ENCODE data around the gene TOX2.

TOX2 gene

GRCh38 chr20:43899274-43900120 is 15.2 kb upstream of the TOX2 start:
- TF ChIP-seq, protein P1, sequence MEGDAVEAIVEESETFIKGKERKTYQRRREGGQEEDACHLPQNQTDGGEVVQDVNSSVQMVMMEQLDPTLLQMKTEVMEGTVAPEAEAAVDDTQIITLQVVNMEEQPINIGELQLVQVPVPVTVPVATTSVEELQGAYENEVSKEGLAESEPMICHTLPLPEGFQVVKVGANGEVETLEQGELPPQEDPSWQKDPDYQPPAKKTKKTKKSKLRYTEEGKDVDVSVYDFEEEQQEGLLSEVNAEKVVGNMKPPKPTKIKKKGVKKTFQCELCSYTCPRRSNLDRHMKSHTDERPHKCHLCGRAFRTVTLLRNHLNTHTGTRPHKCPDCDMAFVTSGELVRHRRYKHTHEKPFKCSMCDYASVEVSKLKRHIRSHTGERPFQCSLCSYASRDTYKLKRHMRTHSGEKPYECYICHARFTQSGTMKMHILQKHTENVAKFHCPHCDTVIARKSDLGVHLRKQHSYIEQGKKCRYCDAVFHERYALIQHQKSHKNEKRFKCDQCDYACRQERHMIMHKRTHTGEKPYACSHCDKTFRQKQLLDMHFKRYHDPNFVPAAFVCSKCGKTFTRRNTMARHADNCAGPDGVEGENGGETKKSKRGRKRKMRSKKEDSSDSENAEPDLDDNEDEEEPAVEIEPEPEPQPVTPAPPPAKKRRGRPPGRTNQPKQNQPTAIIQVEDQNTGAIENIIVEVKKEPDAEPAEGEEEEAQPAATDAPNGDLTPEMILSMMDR (conservative IDR thresholded peaks at IDR 0.05) = no peak
- no peak overlapping the region for H3K27ac ChIP-seq

DNA sequence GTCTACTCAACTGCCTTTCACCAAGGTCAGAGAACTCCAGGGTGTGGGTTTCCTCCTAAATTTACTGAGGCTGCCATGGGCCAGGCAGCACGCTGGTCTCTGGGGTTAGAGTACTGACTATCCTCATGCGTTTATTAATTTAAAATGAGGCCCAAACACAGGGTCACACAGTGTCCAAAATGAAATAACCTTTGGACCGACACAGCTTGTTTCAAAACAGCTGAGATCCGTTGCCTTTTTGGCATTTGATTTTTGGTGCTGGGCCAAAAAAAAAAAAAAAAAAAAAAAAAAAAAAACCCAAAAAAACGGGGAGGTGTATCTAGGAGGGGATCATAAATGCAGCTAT is 14.6 kb upstream of the TOX2 start:
- no peak overlapping the region for H3K27ac ChIP-seq
- TF ChIP-seq, protein P1 (conservative IDR thresholded peaks at IDR 0.05) = no peak

DNA sequence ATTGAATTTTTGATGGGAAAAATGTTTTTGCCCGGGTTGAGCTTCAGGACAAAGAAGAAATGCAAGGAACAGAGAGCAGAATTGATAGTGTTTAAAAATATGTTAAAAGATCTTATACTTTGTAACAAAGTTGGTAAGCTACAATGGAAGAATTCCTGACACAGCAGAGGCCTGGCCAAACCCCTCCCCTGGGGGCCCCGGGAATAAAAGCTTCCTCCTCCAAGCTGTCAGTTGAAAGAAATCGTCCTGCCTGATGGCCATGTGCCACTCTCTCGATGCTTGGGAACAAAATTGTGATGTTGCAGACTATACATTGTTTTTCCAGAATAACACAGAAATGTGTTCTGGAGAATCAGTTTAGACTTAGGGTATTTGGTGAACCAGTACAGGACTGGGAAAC is 14.2 kb upstream of the TOX2 start:
- TF ChIP-seq, protein P1 (conservative IDR thresholded peaks at IDR 0.05) = no peak
- H3K27ac ChIP-seq = no peak overlapping the region

GRCh38 chr20:43901296-43901695 is 13.4 kb upstream of the TOX2 start:
- TF ChIP-seq, protein P1 (conservative IDR thresholded peaks at IDR 0.05) = no peak
- no peak overlapping the region for H3K27ac ChIP-seq

DNA sequence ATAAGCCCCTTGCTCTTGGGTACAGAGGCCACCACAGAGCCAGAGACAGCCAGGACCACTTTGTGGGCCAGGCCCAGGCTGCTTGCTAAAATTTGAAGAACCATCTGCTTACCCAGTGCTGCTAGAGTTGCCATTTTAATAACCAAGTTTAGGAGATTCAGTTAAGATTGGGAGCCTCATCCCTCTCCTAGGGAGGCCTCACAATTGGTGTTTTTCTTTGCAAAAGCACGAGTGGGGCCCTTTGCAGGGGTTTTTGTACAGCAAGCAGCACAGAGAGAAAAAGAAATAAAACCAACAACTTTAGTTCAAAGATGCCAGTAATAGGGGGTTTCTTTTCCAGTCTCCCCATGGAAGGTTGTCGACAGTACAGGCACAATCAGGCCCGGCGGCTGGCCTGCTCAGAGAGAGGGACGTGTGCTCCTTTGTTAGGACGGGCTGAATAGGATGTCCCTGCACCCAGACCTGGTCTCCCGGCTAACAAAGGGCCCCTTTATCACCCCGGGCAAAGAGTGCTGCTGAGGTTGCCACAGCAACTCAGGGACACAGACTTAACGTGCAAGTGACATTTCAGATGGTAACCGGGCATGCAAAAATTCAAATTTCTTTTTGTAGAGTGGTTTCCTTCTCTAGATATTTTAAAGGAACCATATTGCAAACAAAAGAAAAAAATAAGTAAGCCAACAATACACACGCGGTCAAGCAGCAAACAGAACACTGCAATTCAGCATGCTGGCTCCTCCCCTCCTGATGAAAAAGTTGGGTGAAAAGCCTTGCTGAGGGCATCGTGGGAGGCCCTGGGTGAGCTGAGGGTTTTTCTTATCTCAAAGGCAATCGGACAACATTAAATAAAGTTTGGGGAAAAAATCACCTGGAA is 10.5 kb upstream of the TOX2 start:
- TF ChIP-seq, protein P1 (conservative IDR thresholded peaks at IDR 0.05) = no peak
- no peak overlapping the region for H3K27ac ChIP-seq

GRCh38 chr20:43904827-43905177 is 9.8 kb upstream of the TOX2 start:
- TF ChIP-seq, protein P1 (conservative IDR thresholded peaks at IDR 0.05) = no peak

DNA sequence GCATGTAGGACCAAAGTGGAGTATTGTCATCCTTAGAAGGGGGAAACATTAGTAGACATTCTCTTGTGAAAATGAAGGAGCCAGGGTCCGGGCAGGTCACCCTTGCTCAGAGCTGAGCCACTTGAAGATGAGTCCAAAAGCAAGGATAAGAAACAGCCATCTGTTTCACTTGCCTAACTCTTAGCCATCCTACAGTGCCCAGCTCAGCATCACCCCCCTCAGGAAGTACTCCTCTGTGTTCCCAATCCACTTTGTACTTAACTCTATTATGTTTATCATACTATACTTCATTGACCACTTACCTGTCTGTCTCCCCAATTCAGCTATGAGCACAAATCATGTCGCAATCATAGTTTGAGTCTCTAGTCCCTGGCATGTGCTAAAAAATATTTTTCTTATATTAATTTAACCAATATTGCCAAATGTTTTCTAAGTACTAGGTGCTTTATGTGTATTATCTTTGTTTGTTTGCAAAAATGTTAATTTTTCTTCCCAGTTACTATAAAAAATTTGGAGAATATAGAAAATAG is 8.1 kb upstream of the TOX2 start:
- TF ChIP-seq, protein P1 (conservative IDR thresholded peaks at IDR 0.05) = no peak
- no peak overlapping the region for H3K27ac ChIP-seq

More at GRCh38 chr20:43904827-43905177, 9.8 kb upstream of the TOX2 start:
- H3K27ac ChIP-seq = no peak overlapping the region

Data from VCaP (cell line).